ENCODE data around the gene GLRX.
A peak's percentile ranks its signal among the peaks of the same experiment; 100 is the strongest.

GLRX gene

DNA sequence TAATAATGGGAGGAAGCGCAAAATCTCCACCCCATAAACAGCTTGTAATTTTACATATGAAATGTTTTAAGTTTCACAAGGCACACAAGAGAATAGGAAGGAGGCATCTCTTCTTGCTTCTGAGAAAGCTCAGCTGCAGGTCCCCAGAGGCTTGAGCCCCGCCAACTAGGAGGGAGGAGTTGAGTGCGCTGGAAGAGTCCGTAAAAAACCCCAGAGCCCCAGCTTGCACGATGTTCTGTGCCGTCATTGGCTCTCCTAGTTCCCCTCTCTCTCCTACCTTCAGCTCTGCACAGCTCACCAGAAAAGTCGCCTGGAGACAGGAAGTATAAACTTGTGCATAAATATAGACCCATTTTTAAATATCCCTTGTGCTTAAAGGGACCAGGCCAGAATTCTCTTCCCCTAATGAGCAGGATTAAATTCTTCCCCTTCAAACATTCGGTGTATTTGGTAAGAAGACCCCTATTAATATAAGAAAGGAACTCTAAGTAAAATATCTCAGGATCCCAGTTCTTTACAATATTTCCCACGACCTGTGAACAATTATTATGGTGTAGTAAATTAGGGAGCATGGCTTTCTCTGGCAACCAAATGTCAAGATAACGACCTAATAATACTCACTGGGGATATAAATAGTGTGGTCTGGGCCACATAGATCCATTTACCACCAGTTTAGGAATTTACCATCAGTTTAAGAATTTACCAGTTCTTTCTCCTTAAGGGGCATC lies 13.7 kb downstream of the GLRX start:
- DNase-seq: no peak

DNA sequence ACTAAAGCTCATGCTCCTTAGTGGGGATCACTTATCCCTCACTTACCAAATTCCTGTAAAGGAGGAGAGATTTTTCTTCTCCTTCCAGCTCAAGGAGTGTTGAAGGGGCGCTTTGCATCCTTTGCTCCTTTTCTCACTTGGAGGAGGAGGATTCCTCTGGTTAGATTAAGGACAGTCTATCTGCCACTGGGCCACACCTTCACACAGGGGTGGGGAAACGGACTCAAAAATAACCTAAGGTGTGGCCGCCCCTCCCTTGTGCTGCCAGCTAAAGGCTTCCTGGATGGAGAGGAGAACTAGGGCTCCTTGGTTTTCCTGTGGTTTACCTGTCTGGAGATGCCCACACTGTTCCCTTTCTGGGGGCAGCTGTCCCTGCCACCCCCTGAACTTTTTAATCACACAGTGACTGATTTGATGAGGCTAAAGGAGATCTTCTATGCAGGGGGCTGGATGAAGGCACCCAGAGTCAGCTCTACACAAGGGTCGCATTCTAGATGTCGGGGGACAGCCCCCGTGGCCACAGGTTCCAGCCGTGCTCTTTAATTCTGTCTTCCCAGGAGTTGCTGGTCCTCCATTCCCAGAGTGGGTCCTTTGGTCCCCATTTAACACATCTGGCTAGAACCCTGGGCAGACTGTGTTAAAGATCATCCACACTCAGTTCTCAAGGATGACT lies 14.4 kb downstream of the GLRX start:
- no peak for DNase-seq

DNA sequence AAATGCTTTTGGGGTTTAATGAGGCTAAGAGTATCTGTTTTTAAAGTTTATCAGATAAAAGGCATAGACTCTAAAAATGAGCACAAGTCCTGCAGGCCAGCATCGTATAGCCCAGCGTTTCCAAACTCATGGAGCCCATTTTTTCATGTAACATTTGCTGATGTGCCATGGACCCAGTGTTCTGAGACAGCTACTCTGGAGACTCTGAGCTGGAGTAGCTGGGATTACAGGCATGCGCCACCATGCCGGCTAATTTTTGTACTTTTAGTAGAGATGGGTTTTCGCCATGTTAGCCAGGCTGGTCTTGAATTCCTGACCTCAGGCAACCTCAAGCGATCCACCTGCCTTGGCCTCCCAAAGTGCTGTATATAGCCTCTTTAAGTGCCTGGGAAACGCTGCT lies 15.8 kb downstream of the GLRX start:
- DNase-seq: no peak

DNA sequence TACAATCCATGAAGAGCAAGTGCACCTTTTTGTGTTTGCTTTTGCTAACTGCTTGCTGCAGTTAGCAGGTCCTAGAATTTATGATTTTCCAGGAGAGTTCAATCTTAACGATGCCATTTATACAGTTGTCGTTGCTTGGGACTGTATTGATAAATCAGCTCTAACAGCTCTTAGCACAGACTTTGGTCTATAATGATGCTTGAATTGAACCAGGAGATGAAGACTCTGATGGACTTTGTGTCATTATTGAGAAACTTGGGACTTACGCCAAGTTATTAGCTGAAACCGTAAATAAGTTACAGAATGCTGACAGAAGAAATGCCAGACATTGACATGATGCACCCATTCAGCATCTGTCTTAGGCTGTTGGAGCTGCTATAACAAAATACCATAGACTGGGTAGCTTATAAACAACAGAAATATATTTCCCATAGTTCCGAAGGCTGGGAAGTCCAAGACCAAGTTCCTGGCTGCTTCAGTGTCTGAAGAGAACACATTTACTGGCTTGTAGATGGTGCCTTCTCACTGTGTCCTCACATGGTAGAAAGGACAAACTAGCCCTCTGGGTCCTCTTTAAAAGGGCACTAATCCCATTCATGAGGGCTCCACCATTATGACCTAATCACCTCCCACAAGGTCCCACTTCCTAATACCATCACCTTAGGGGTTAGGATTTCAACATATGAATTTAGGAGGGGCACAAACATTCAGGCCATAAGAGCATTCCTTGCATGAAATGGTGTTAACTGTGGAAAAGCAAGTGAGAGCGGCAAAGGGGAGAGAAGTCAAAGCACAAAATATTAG lies 17.6 kb downstream of the GLRX start:
- no peak for DNase-seq

DNA sequence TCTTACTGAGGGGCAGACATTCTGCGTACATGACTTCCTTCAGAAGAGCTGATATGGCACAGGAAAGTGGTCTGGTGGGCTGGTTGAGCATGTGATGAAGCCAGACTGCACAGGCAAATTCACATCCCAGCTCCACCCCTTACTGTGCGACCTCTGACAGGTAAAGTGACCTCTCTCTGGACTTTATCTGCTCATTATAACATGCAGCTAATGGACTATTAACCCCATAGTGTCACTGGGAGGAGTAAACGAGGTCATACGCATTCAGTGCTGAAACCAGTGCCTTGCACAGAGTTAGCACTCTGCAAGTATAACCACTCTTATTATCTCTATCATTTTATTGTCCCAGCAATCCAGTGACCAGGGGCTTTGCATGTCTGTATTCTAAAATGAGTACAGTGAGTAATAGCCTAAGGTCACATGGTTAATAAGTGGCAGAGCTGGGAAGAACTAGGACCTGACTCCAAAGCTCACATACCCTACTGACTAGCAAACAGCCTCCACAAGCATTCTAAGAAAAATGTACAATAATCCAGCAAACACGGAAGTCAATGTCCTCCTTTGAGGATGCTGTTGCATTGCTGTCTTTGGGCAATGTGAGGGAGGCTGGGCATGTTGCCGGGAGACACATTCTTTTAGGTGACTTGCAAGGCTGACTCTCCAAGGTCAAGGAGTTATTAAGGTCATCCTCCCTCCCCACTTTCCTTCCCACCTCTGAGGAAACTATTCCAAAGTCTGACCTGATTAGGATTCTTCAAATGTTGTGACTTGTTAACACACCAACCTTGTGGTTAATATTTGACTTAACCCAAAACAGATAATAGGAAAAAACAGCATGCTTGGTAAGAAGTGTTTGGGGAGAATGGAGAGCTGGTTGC lies 19.0 kb downstream of the GLRX start:
- peak; percentile 55 for DNase-seq

- no peak for DNase-seq
These were observed 20.6 kb downstream of the GLRX start for GRCh38 chr5:95801961-95802360.

- no peak for DNase-seq
These were observed 21.0 kb downstream of the GLRX start for GRCh38 chr5:95801532-95801931.

DNA sequence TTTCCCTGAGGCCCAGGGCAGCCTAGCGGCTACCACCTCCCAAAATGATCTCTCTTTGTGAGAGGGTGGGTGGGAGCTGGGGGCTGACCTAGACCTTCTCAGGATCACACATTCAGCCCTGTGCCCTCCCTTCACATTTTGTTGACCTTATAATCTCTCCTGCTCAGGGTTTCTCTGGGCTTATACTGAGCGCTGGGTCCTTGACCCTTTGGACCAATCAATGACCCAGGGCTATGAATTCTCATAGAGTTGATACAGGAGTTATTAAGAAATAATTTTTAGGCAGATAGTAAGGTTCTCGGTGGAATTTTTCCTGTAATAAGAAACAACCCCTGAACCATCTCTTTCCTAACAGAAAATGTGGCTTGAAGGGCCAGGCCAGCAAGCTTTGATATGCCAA lies 22.0 kb downstream of the GLRX start:
- no peak for DNase-seq

GRCh38 chr5:95799191-95799835 lies 23.2 kb downstream of the GLRX start:
- no peak for DNase-seq

DNA sequence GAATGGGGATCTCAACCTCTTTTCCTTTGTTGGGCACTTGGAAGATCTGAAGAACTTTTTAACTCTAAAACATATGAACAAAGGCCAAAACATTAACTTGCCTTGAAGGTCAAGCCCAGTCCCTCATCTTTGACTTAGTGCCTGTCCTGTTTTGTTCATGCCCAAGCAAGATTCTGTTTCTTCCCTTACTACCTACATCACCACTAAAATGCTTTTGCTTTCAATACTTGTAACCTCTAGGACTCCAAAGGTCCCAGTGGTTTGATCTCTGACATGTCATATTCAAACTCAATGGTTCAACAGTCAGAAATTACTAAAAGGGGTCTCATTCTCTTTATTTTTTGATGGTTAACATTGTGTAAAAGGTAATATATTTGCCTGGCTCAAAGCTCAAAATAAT lies 24.0 kb downstream of the GLRX start:
- no peak for DNase-seq

GRCh38 chr5:95798048-95798447 lies 24.5 kb downstream of the GLRX start:
- no peak for DNase-seq

- no peak for DNase-seq
These were observed 25.2 kb downstream of the GLRX start for GRCh38 chr5:95797301-95797700.

DNA sequence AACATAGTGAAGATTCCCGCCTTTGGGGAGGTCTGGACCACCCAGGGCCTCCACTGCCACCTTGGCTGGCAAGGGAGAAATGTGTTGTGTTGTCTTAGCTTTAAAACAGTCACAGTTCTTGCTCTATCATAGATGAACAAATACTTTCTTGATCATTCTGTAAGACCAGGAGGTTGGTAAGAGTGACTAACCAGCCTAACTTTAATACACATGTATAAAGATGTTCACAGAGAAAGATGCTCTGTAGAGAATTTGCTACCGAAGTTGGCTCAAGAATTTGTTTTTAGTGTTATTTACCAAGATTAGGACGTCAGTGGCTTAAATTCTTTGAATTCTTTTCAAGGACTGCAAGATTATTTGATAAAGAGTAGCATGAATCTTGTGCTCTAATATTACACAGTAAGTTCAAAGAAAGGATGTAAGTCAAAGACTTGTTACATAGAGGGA lies 28.4 kb downstream of the GLRX start:
- DNase-seq: no peak

- DNase-seq: no peak
These were observed 30.8 kb downstream of the GLRX start for GRCh38 chr5:95791751-95792150.

- no peak for DNase-seq
These were observed 34.0 kb downstream of the GLRX start for GRCh38 chr5:95788493-95788892.

- no peak for DNase-seq
These were observed 35.6 kb downstream of the GLRX start for GRCh38 chr5:95786821-95787418.

DNA sequence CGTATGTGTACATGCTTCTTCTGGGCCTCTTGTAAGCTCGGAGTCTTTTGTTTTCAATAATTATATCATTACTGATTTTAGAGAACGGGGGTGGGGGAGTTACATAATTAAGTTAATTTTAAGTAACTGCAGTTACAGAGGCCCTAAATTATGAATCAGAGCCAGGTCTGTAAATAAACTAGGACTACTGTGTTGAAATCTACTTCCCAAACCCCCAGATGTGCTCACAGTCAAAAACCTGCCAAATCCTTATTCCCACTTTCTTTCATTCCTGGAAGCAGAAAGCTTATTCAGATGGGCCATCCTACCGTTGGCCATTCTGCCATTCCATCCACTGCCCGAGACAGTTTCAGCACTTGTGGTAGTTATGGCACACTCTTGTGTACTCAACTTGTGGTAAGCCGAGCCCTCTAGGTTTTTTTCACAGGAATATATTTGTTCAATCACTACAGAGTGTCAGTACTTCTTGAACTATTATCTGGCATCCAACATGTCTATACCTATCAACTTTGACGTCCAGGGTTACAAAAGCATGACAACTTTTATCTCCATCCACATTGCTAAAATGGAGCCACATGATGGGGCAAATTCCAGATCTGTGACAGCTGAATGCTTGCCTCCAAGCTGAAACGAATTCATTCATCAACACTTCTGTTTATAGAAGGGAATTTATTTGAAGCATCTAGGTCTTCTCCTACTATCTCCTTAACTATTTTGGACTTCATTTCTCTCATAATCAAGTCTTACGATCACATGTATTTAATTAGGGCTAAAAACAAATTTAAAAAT lies 37.8 kb downstream of the GLRX start:
- no peak for DNase-seq

DNA sequence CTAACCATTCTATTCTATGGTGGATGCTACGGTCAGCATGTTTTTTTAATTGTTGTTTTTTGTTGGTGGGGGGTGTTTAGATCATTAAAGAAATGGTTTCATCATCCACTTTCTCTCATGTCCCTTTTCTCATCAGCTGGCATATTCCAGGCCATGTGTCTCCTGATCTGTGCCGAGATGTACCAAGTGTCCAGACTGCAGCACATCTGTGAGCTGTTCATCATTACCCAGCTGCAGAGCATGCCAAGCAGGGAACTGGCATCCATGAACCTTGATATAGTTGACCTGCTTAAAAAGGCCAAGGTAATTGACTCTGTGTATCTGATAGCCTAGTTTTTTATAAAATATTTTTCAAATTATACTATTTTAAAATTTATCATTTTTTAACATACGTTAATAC lies 38.9 kb downstream of the GLRX start:
- no peak for DNase-seq

DNA sequence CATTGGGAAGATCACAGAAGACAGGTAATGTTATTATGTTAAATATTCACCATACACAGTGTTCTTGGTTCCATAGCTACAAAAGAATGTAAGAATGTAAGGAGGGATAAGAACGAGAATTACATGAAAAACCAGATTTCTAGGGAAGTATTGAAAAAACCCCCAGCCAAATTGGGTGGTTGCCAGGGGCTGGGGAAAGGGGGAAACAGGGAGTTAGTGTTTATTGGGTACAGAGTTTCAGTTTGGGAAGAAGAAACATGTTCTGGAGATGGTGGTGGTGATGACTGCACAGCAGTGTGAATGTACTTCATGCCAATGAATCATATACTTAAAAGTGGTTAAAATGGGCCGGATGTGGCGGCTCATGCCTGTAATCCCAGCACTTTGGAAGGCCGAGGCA lies 40.3 kb downstream of the GLRX start:
- no peak for DNase-seq

- DNase-seq: peak; percentile 46
These were observed 41.4 kb downstream of the GLRX start for GRCh38 chr5:95781101-95781583.

DNA sequence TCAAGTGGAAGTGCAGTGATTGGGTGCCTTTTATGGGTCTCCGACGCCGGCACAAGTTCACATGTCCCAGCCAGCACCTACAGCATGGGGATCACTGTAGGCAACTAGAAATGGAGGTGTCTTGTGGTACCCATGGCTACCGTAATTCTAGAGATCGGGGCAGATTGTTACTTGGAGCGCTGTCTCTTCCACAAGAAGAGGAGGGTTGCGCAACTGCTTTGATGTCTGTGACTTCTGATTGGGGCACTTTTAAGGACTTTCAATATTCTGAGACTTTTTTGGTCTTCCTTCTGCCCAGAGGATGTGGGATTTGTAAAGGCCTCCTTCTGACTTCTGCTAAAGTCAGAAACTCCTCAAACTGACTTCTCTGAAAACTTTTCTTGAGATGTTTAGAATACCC lies 41.9 kb downstream of the GLRX start:
- no peak for DNase-seq
